Type B pancreatic cell (in vitro differentiated cells): Measurements from ENCODE around the gene SRCAP. TPM values are rescaled to one million over a fixed set of nuclear protein-coding genes. Genes with fewer than 3 reads are reported as not detected.

Experiments
- DNase-seq: peaks from one replicate; pipeline ENCODE4 v3.0.0; 2021; ENCODE audit warnings: mixed read lengths; ENCODE audit not compliant: unreplicated experiment; ENCODE audit errors: extremely low spot score
- H3K27ac Mint-ChIP-seq: 2 replicates; pipeline ENCODE4 v1.8.0; 2021; ENCODE audit warnings: mild to moderate bottlenecking, mixed read lengths
- H3K27me3 Mint-ChIP-seq: 2 replicates; pipeline ENCODE4 v1.8.0; 2021; ENCODE audit warnings: mixed read lengths
- H3K36me3 Mint-ChIP-seq: 2 replicates; pipeline ENCODE4 v1.8.0; 2021; ENCODE audit warnings: mixed read lengths
- H3K4me1 Mint-ChIP-seq: one replicate; pipeline ENCODE4 v1.8.0; 2021; ENCODE audit warnings: mixed read lengths; ENCODE audit not compliant: unreplicated experiment
- H3K4me3 Mint-ChIP-seq: 2 replicates; pipeline ENCODE4 v1.8.0; 2021; ENCODE audit warnings: mild to moderate bottlenecking, mixed read lengths
- H3K9me3 Mint-ChIP-seq: 2 replicates; pipeline ENCODE4 v1.8.0; 2021; ENCODE audit warnings: mixed read lengths
- total RNA-seq: library from RNA; stranded (reverse); gene quantifications from 2 replicates; pipeline ENCODE4 v1.2.1, GENCODE V29; 2021; ENCODE audit warnings: low replicate concordance
- TF ChIP-seq, protein P1 (sequence below): fragments of 200-600 bp; sonication (generic); conservative IDR thresholded peaks from 2 replicates; pipeline ENCODE4 v1.5.0; 2021; ENCODE audit warnings: antibody characterized with exemption, mild to moderate bottlenecking

SRCAP gene
- total RNA-seq, 1 donor from 2014 or later, result 73.5 TPM

- peaks cover 17% of the 10 kb centered on the region for H3K4me1 Mint-ChIP-seq
- peaks cover 9% of the 10 kb centered on the region for H3K36me3 Mint-ChIP-seq
- DNase-seq, result no peak
- TF ChIP-seq, protein P1, sequence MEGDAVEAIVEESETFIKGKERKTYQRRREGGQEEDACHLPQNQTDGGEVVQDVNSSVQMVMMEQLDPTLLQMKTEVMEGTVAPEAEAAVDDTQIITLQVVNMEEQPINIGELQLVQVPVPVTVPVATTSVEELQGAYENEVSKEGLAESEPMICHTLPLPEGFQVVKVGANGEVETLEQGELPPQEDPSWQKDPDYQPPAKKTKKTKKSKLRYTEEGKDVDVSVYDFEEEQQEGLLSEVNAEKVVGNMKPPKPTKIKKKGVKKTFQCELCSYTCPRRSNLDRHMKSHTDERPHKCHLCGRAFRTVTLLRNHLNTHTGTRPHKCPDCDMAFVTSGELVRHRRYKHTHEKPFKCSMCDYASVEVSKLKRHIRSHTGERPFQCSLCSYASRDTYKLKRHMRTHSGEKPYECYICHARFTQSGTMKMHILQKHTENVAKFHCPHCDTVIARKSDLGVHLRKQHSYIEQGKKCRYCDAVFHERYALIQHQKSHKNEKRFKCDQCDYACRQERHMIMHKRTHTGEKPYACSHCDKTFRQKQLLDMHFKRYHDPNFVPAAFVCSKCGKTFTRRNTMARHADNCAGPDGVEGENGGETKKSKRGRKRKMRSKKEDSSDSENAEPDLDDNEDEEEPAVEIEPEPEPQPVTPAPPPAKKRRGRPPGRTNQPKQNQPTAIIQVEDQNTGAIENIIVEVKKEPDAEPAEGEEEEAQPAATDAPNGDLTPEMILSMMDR, result no peak
- no peaks in the 10 kb centered on the region for H3K9me3 Mint-ChIP-seq
- peak overlapping the region; percentile 92 for H3K27ac Mint-ChIP-seq
- H3K4me3 Mint-ChIP-seq, result peak overlapping the region; percentile 96
- H3K27me3 Mint-ChIP-seq, result no peaks in the 10 kb centered on the region
These were observed 64.2 kb downstream of the SRCAP start for GRCh38 chr16:30762991-30763725.

GRCh38 chr16:30764086-30764485, 65.1 kb downstream of the SRCAP start:
- H3K27me3 Mint-ChIP-seq, result no peaks in the 10 kb centered on the region
- peak overlapping the region; percentile 39 for H3K27ac Mint-ChIP-seq
- TF ChIP-seq, protein P1, result no peak
- no peaks in the 10 kb centered on the region for H3K9me3 Mint-ChIP-seq
- peaks cover 12% of the 10 kb centered on the region for H3K36me3 Mint-ChIP-seq
- peaks cover 17% of the 10 kb centered on the region for H3K4me1 Mint-ChIP-seq
- no peak for DNase-seq
- H3K4me3 Mint-ChIP-seq, result peak overlapping the region; percentile 96

DNA sequence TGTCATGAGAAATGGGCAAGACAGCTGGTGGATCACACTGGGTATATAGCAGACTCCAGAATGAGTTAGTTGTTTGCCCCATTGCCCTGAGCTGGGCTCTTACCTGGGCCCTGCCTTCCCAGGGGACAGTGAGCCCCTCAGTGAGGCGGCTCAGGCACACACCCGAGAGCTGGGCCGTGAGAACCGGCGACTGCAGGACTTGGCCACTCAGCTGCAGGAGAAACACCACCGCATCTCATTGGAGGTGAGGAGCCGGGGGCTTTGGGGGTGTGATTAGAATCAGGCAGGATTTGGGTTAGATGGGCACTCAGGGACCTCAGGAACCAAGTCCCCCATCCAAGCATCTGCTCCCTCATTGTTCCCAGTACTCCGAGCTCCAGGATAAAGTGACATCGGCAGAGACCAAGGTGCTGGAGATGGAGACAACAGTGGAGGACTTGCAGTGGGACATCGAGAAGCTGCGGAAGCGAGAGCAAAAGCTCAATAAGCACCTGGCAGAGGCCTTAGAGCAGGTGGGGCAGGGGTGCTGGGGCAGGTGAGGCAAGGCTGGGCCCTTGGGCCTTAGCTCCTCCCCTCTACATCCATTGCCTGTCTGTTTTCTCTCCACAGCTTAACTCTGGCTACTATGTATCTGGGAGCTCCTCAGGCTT, 66.0 kb downstream of the SRCAP start:
- Mint-ChIP-seq H3K27me3 (no peaks in the 10 kb centered on the region), H3K27ac (no peak overlapping the region), H3K36me3 (peaks cover 13% of the 10 kb centered on the region), H3K4me1 (peaks cover 17% of the 10 kb centered on the region), H3K9me3 (no peaks in the 10 kb centered on the region), H3K4me3 (no peak overlapping the region)
- TF ChIP-seq, protein P1, result no peak
- DNase-seq, result no peak

GRCh38 chr16:30766206-30766932, 67.4 kb downstream of the SRCAP start:
- peaks cover 13% of the 10 kb centered on the region for H3K36me3 Mint-ChIP-seq
- no peak overlapping the region for H3K4me3 Mint-ChIP-seq
- TF ChIP-seq, protein P1, result no peak
- H3K27ac Mint-ChIP-seq, result no peak overlapping the region
- no peaks in the 10 kb centered on the region for H3K27me3 Mint-ChIP-seq
- H3K4me1 Mint-ChIP-seq, result peaks cover 9% of the 10 kb centered on the region
- no peak for DNase-seq
- H3K9me3 Mint-ChIP-seq, result no peaks in the 10 kb centered on the region

DNA sequence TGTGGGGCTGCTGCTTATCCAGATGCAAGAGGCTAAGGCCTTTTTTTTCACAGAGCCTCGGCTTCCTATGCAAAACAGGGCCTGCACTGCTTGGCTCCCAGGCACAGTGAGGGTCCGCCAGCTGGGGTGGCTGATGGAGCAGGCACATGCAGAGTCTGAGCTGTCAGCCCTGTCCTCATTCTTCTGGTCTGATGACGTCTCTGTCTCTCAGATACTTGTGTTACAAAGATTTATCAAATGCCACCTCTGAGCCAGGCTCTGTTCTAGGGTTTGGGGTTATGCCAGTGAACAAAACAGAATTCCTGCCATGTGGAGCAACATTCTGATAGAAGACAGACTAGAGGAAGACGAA, 67.9 kb downstream of the SRCAP start:
- TF ChIP-seq, protein P1, result no peak
- no peaks in the 10 kb centered on the region for H3K9me3 Mint-ChIP-seq
- H3K36me3 Mint-ChIP-seq, result peaks cover 13% of the 10 kb centered on the region
- H3K27ac Mint-ChIP-seq, result no peak overlapping the region
- DNase-seq, result no peak
- H3K27me3 Mint-ChIP-seq, result no peaks in the 10 kb centered on the region
- H3K4me1 Mint-ChIP-seq, result peaks cover 9% of the 10 kb centered on the region
- no peak overlapping the region for H3K4me3 Mint-ChIP-seq
